Parathyroid adenoma (tissue), 2 donors: ENCODE data around the gene NAXD.

Source experiments
- H2AFZ ChIP-seq: fragments of 300-600 bp; sonication (generic); one replicate; pipeline ENCODE4 v1.7.0; 2017; ENCODE audit warnings: antibody characterized with exemption, mild to moderate bottlenecking
- H3K27ac ChIP-seq: fragments of 300-600 bp; sonication (generic); one replicate; pipeline ENCODE4 v1.7.0; 2017
- H3K27me3 ChIP-seq: fragments of 300-600 bp; sonication (generic); one replicate; pipeline ENCODE4 v1.7.0; 2017; ENCODE audit warnings: low read length; ENCODE audit not compliant: control insufficient read depth, insufficient read depth
- H3K36me3 ChIP-seq: fragments of 300-600 bp; sonication (generic); one replicate; pipeline ENCODE4 v1.7.0; 2017; ENCODE audit warnings: low read length; ENCODE audit not compliant: control insufficient read depth, insufficient read depth
- H3K4me1 ChIP-seq: fragments of 300-600 bp; sonication (generic); one replicate; pipeline ENCODE4 v1.7.0; 2017; ENCODE audit warnings: control low read depth
- H3K4me2 ChIP-seq: fragments of 300-600 bp; sonication (generic); one replicate; pipeline ENCODE4 v1.7.0; 2017; ENCODE audit warnings: low read length
- H3K4me3 ChIP-seq: fragments of 300-600 bp; sonication (generic); one replicate; pipeline ENCODE4 v1.7.0; 2017; ENCODE audit warnings: low read depth, low read length
- H3K79me2 ChIP-seq: fragments of 300-600 bp; sonication (generic); one replicate; pipeline ENCODE4 v1.7.0; 2017; ENCODE audit warnings: control low read depth
- H3K9ac ChIP-seq: fragments of 300-600 bp; sonication (generic); one replicate; pipeline ENCODE4 v1.7.0; 2017; ENCODE audit warnings: mild to moderate bottlenecking
- H3K9me3 ChIP-seq: fragments of 300-600 bp; sonication (generic); one replicate; pipeline ENCODE4 v1.7.0; 2017; ENCODE audit warnings: low read length; ENCODE audit not compliant: control insufficient read depth
- TF ChIP-seq, protein P1 (sequence below): fragments of 300-600 bp; sonication (generic); IDR thresholded peaks from one replicate; pipeline ENCODE4 v1.7.0; 2017; ENCODE audit warnings: antibody characterized with exemption, mild to moderate bottlenecking
- donor health status: primary hyperparathyroidism.

Gene NAXD

DNA sequence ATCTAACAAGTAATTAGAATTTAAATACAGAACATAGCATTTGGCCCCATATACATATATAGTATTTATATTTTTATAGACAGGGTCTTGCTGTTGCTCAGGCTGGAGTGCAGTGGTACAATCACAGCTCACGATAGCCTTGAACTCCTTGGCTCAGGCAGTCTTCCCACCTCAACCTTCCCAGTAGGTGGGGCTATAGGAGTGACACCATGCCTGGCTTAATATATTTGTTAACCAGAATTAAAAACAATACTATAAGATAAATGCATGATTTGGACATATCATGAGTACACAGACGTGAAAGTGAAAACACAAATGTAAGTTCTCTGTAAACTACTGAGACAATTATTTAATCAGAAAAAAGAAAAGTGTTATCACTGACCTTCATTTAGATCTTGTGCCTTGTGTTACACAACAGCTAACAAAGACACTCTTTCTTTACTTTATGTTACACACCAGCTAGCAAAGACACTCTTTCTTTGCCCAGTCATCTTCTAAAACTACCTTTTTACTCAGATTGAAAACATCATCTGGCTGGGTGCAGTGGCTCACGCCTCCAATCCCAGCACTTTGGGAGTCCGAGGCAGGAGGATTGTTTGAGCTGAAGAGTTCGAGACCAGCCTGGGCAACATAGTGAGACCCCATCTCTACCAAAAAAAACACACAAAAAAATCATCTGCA lies 68.0 kb downstream of the NAXD start:
- Histone ChIP-seq H3K79me2 (peaks cover 1% of the 10 kb centered on the region), H3K36me3 (no peaks in the 10 kb centered on the region), H3K9ac (no peak overlapping the region), H3K9me3 (no peaks in the 10 kb centered on the region), H3K27ac (no peak overlapping the region), H3K4me3 (no peak overlapping the region), H3K27me3 (no peaks in the 10 kb centered on the region), H3K4me2 (no peak overlapping the region), H2AFZ (no peak overlapping the region), H3K4me1 (no peaks in the 10 kb centered on the region)
- TF ChIP-seq, protein P1, sequence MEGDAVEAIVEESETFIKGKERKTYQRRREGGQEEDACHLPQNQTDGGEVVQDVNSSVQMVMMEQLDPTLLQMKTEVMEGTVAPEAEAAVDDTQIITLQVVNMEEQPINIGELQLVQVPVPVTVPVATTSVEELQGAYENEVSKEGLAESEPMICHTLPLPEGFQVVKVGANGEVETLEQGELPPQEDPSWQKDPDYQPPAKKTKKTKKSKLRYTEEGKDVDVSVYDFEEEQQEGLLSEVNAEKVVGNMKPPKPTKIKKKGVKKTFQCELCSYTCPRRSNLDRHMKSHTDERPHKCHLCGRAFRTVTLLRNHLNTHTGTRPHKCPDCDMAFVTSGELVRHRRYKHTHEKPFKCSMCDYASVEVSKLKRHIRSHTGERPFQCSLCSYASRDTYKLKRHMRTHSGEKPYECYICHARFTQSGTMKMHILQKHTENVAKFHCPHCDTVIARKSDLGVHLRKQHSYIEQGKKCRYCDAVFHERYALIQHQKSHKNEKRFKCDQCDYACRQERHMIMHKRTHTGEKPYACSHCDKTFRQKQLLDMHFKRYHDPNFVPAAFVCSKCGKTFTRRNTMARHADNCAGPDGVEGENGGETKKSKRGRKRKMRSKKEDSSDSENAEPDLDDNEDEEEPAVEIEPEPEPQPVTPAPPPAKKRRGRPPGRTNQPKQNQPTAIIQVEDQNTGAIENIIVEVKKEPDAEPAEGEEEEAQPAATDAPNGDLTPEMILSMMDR, result peak; percentile 15

DNA sequence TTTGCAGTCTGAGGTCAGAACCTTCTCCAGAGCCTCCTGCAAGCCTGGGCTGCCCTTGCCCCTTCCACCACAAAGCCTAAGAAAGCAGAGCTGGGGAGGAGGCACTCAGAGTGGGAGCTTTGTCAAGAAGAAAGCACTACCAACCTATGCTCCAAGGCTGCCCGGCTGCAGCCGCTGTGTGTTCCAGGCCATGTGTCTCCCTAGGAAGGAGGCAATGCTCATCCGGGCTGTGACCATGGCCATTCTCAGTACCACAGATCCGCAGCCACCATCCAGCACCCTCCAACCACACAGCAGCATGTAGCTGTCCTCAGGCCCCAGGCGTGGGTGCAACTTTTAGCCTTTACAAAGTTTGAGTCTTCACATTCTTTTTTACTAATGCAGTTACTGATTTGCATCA lies 68.6 kb downstream of the NAXD start:
- Histone ChIP-seq H3K27ac (no peak overlapping the region), H2AFZ (no peak overlapping the region), H3K4me3 (no peak overlapping the region), H3K4me2 (no peak overlapping the region), H3K9me3 (no peaks in the 10 kb centered on the region), H3K36me3 (no peaks in the 10 kb centered on the region), H3K9ac (no peak overlapping the region), H3K4me1 (no peaks in the 10 kb centered on the region), H3K79me2 (no peaks in the 10 kb centered on the region), H3K27me3 (no peaks in the 10 kb centered on the region)
- TF ChIP-seq, protein P1, result no peak

DNA sequence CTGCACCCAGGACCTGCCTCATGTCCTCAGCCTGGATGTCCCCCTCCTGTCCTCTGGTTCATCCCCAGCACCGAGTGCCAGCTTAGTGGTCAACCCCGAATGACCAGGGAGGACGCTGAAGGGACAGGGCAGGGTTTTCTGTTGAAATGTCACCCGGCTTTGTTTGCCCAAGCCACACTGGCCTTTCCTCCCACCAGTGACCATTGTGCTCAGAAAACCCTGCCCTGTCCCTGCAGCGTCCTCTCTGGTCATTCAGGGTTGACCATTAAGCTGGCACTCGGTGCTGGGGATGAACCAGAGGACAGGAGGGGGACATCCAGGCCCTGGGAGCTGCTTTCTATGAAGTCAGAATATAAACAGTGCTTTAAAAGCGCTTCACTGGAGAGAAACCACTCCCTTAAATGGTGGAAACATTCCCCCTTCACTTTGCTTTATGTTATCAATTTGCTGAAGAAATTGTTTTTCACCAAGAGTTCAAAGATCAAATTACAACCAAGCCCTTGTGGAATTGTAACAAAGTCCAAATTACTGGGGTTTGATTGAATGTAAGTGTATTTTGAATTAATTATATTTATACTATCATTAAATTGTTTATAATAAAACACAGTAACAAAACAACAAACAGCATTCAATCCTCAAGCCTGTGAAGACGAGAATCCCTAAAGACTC lies 69.2 kb downstream of the NAXD start:
- no peaks in the 10 kb centered on the region for H3K27me3 ChIP-seq
- no peak overlapping the region for H3K9ac ChIP-seq
- H3K4me2 ChIP-seq, result no peak overlapping the region
- H3K27ac ChIP-seq, result no peak overlapping the region
- no peaks in the 10 kb centered on the region for H3K9me3 ChIP-seq
- no peak overlapping the region for H3K4me3 ChIP-seq
- no peaks in the 10 kb centered on the region for H3K79me2 ChIP-seq
- no peak overlapping the region for H2AFZ ChIP-seq
- H3K4me1 ChIP-seq, result no peaks in the 10 kb centered on the region
- TF ChIP-seq, protein P1, result no peak
- H3K36me3 ChIP-seq, result no peaks in the 10 kb centered on the region

DNA sequence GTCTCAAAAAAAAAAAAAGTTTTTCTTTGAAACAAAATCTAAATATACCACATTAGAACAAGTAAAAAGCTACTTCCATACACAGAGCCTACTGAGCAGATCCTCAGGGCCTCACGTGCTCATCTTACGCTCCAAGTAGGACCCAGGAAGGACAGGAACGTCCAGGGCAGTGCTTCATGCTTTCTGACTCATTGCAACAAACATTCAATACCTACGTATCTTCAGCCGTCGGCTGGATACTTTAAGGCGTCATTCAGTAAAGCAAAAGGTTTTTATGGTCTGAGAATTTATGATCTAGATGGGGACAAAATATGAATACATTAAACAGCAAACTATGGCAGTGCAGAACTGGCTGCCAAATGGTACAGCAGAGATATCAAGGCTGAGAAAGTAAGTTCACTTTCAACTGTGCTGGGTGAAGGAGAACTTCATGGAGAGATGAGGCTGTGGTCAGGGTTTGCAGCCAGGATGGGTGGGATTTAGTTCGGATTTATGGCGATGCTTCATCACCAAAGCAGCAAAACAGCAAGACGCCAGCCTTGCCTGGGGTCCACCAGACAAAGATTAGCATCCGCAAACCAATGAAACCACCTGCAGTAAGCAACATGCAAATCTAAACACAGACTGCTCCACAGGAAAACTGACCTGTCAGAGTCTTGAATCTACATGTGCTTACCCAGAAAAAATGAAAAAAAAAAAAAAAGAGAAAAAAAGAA lies 70.1 kb downstream of the NAXD start:
- no peak overlapping the region for H3K4me2 ChIP-seq
- no peaks in the 10 kb centered on the region for H3K9me3 ChIP-seq
- H3K36me3 ChIP-seq, result no peaks in the 10 kb centered on the region
- no peak overlapping the region for H3K9ac ChIP-seq
- H3K4me1 ChIP-seq, result no peaks in the 10 kb centered on the region
- no peak overlapping the region for H3K4me3 ChIP-seq
- TF ChIP-seq, protein P1, result no peak
- H2AFZ ChIP-seq, result no peak overlapping the region
- no peak overlapping the region for H3K27ac ChIP-seq
- H3K79me2 ChIP-seq, result no peaks in the 10 kb centered on the region
- no peaks in the 10 kb centered on the region for H3K27me3 ChIP-seq
